Body of pancreas (tissue), 4 donors: ENCODE results near the gene MOXD1. TPM values are rescaled to one million over a fixed set of nuclear protein-coding genes. Genes with fewer than 3 reads are reported as not detected.

Experiments
- ATAC-seq: fragments of 150-250 bp; one replicate; pipeline ENCODE4 v1.9.1; 2016
- DNase-seq, 4 donors: peaks; one replicate each; pipeline ENCODE4 v3.0.0-alpha.2; 2019
- H3K27ac ChIP-seq, 4 donors: fragments of 200-600 bp; sonication (generic); 1 replicate in 3 of 4; 2 replicates in 1 of 4; pipeline versions ENCODE4 v1.5.1 to v1.6.1; 2016 to 2019; ENCODE audit warnings: mild to moderate bottlenecking in 1 of 4, mixed read lengths in 1 of 4, moderate library complexity in 1 of 4
- H3K27me3 ChIP-seq, 2 donors: fragments of 200-600 bp; sonication (generic); one replicate each; pipeline ENCODE4 v1.6.0; 2016; ENCODE audit warnings: mild to moderate bottlenecking in 1 of 2
- H3K36me3 ChIP-seq, 2 donors: fragments of 200-600 bp; sonication (generic); replicated peaks in 1 of 2; 2 replicates each; pipeline ENCODE4 v1.5.1; 2016; ENCODE audit warnings: low read depth in 2 of 2; ENCODE audit not compliant: insufficient read depth in 1 of 2
- H3K4me1 ChIP-seq: fragments of 200-600 bp; sonication (generic); one replicate; pipeline ENCODE4 v1.6.0; 2016
- H3K4me3 ChIP-seq, 2 donors: fragments of 200-600 bp; sonication (generic); 1 replicate in 1 of 2; 2 replicates in 1 of 2; pipeline ENCODE4 v1.5.1; 2016 to 2019
- H3K9me3 ChIP-seq, 3 donors: fragments of 200-600 bp; sonication (generic); 1 replicate in 2 of 3; 2 replicates in 1 of 3; pipeline ENCODE4 v1.5.1; 2016
- CTCF ChIP-seq, 7 experiments: fragments of 450-650 bp in 4 of 7; fragments of 200-600 bp in 3 of 7; sonication (generic) in 3 of 7; IDR thresholded peaks; one replicate each; pipeline ENCODE4 v1.5.1; 2016 to 2019; ENCODE audit warnings: antibody characterized with exemption in 7 of 7
- POLR2A ChIP-seq, 3 donors: fragments of 450-650 bp; IDR thresholded peaks; one replicate each; pipeline ENCODE4 v1.6.1; 2016; ENCODE audit warnings: antibody characterized with exemption in 3 of 3, mild to moderate bottlenecking in 2 of 3
- WGBS, 2 donors: methylation state at CpG; one replicate each; pipeline ENCODE4 v1.1.5; 2017; 5-methylcytosine and 5-hydroxymethylcytosine counted together
- intact Hi-C: fragments of 100-400 bp; cut with DNase I; formaldehyde crosslinking; loops from one replicate; pipeline ENCODE4 v1.15.1; 2023
- total RNA-seq, 2 donors: library from RNA; depleted of rRNA; stranded (reverse); fragments of >200 nt; gene quantifications; one replicate each; pipeline ENCODE4 v1.1.0, GENCODE V29; 2016

The MOXD1 gene
- total RNA-seq, 2 donors from 2014 or later: 0.66 to 3.9 TPM

- Histone ChIP-seq H3K27me3 (no peaks in the 10 kb centered on the region), H3K36me3 (no peaks in the 10 kb centered on the region), H3K4me3 (no peak overlapping the region), H3K27ac (no peak overlapping the region), H3K4me1 (no peaks in the 10 kb centered on the region), H3K9me3 (no peaks in the 10 kb centered on the region)
- ATAC-seq (no peak), DNase-seq (no peak)
- 46 to 62% methylated on average over 1 of the region's 1 CpG for WGBS, 2 donors
- no peak for TF ChIP-seq CTCF (IDR thresholded peaks at IDR 0.05)
- no peak for TF ChIP-seq POLR2A (IDR thresholded peaks at IDR 0.05)
- intact Hi-C loops: no loop called here
Observed at GRCh38 chr6:132348231-132348630, 53.0 kb downstream of the MOXD1 start.

DNA sequence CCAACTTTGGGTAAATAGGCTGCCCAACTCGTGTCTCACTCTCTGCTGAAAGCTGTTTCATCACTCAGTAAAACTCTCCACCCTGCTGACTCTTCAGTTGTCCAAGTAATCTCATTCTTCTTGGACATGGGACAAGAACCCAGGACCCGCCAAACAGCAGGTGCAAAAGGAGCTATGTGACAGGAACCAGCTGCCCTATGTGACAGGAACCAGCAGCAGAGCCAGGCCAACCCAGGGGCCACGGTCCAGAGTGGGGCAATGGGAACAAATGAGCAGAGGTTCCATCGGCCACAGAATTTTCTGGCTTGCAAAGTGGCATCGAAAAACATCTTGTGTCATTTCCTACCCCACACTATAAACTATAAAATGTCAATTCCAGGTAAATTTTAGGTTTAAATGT lies 56.5 kb downstream of the MOXD1 start:
- DNase-seq (no peak), ATAC-seq (no peak)
- H3K27me3 ChIP-seq: no peaks in the 10 kb centered on the region
- no peaks in the 10 kb centered on the region for H3K4me1 ChIP-seq
- no peak overlapping the region for H3K27ac ChIP-seq
- TF ChIP-seq CTCF (IDR thresholded peaks at IDR 0.05): no peak
- TF ChIP-seq POLR2A (IDR thresholded peaks at IDR 0.05): no peak
- H3K4me3 ChIP-seq: no peak overlapping the region
- H3K36me3 ChIP-seq: no peaks in the 10 kb centered on the region
- 69 to 71% methylated on average over 5 of the region's 5 CpGs for WGBS, 2 donors
- intact Hi-C loops: no loop called here
- no peaks in the 10 kb centered on the region for H3K9me3 ChIP-seq

GRCh38 chr6:132341646-132342045 lies 59.6 kb downstream of the MOXD1 start:
- Histone ChIP-seq H3K9me3 (no peaks in the 10 kb centered on the region), H3K27ac (no peak overlapping the region), H3K4me1 (no peaks in the 10 kb centered on the region), H3K36me3 (no peaks in the 10 kb centered on the region), H3K27me3 (no peaks in the 10 kb centered on the region), H3K4me3 (no peak overlapping the region)
- WGBS, 2 donors: 87 to 92% methylated on average over 3 of the region's 3 CpGs
- intact Hi-C loops: no loop called here
- DNase-seq: no peak
- ATAC-seq: no peak
- TF ChIP-seq CTCF (IDR thresholded peaks at IDR 0.05) (no peak), POLR2A (IDR thresholded peaks at IDR 0.05) (no peak)

- DNase-seq: no peak
- no peak overlapping the region for H3K27ac ChIP-seq
- ATAC-seq: no peak
- intact Hi-C loops: no loop called here
- no peak overlapping the region for H3K4me3 ChIP-seq
- peaks cover 14% of the 10 kb centered on the region for H3K4me1 ChIP-seq
- WGBS, 2 donors: 22 to 41% methylated on average over 4 of the region's 4 CpGs
- H3K27me3 ChIP-seq: no peaks in the 10 kb centered on the region
- no peaks in the 10 kb centered on the region for H3K9me3 ChIP-seq
- TF ChIP-seq CTCF (IDR thresholded peaks at IDR 0.05) (no peak), POLR2A (IDR thresholded peaks at IDR 0.05) (no peak)
- H3K36me3 ChIP-seq: no peaks in the 10 kb centered on the region
Observed at GRCh38 chr6:132334521-132334885, 66.8 kb downstream of the MOXD1 start.

GRCh38 chr6:132333639-132334520 lies 67.4 kb downstream of the MOXD1 start:
- Histone ChIP-seq H3K4me3 (no peak overlapping the region), H3K36me3 (no peaks in the 10 kb centered on the region), H3K27me3 (no peaks in the 10 kb centered on the region), H3K27ac (peak overlapping the region in 1 of 4 donors; percentile 46), H3K9me3 (no peaks in the 10 kb centered on the region), H3K4me1 (peaks cover 14% of the 10 kb centered on the region)
- 11 to 13% methylated on average over 6 of the region's 6 CpGs for WGBS, 2 donors
- intact Hi-C loops: no loop called here
- no peak for TF ChIP-seq CTCF (IDR thresholded peaks at IDR 0.05)
- no peak for TF ChIP-seq POLR2A (IDR thresholded peaks at IDR 0.05)
- ATAC-seq (peak; percentile 95), DNase-seq (peak; percentile 54 to 72 (median 68))
